ENCODE results near the gene GALNT3.

GRCh38 chr2:165818920-165819319 is 24.9 kb upstream of the GALNT3 start:
- TF ChIP-seq GATA2 (IDR thresholded peaks at IDR 0.05; ENCODE audit: low read depth, low read length): no peak
- no peak for TF ChIP-seq GATA3 (IDR thresholded peaks at IDR 0.05; ENCODE audit: low read depth, low read length)
